Hematopoietic multipotent progenitor cell treated with erythropoietin and hydrocortisone succinate and interleukin-3 and kit ligand, for 4 days (in vitro differentiated cells): ENCODE data around the gene NPL.

Source experiments
- DNase-seq: peaks from one replicate; pipeline ENCODE4 v3.0.0-alpha.2; 2015

The NPL gene

GRCh38 chr1:182875889-182876288, 86.3 kb downstream of the NPL start:
- DNase-seq: no peak

GRCh38 chr1:182877331-182877730, 87.8 kb downstream of the NPL start:
- no peak for DNase-seq

- no peak for DNase-seq
Measured at GRCh38 chr1:182877842-182878241, 88.3 kb downstream of the NPL start.
